ENCODE results near the gene AHI1. TPM values are rescaled to one million over a fixed set of nuclear protein-coding genes. Genes with fewer than 3 reads are reported as not detected.

The AHI1 gene
- total RNA-seq, 3 donors from 2014 or later (not counting 1 experiment from before 2014, with no cell fraction given) = 24.0 to 40.3 (median 32.4) TPM

GRCh38 chr6:135411339-135411738 lies 86.2 kb downstream of the AHI1 start:
- TF ChIP-seq, protein P1, sequence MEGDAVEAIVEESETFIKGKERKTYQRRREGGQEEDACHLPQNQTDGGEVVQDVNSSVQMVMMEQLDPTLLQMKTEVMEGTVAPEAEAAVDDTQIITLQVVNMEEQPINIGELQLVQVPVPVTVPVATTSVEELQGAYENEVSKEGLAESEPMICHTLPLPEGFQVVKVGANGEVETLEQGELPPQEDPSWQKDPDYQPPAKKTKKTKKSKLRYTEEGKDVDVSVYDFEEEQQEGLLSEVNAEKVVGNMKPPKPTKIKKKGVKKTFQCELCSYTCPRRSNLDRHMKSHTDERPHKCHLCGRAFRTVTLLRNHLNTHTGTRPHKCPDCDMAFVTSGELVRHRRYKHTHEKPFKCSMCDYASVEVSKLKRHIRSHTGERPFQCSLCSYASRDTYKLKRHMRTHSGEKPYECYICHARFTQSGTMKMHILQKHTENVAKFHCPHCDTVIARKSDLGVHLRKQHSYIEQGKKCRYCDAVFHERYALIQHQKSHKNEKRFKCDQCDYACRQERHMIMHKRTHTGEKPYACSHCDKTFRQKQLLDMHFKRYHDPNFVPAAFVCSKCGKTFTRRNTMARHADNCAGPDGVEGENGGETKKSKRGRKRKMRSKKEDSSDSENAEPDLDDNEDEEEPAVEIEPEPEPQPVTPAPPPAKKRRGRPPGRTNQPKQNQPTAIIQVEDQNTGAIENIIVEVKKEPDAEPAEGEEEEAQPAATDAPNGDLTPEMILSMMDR (IDR thresholded peaks at IDR 0.05) = no peak
- no peak overlapping the region for H3K4me3 Mint-ChIP-seq
- H3K27ac Mint-ChIP-seq = no peak overlapping the region
- H3K36me3 Mint-ChIP-seq = peaks cover 7% of the 10 kb centered on the region
- no peak overlapping the region for H3K27ac ChIP-seq (ENCODE audit: low read length)
- no peaks in the 10 kb centered on the region for H3K9me3 Mint-ChIP-seq
- WGBS (ENCODE audit: insufficient coverage) = 80% methylated on average over 2 of the region's 2 CpGs
- no peaks in the 10 kb centered on the region for H3K4me1 Mint-ChIP-seq
- no peaks in the 10 kb centered on the region for H3K27me3 Mint-ChIP-seq (ENCODE audit: low read depth in 2 of 2)
- intact Hi-C loops (cut with micrococcal nuclease) = no loop called here
- H3K4me1 ChIP-seq (ENCODE audit: control insufficient read depth, insufficient read depth, low read length) = no peaks in the 10 kb centered on the region
- H3K9me3 ChIP-seq (ENCODE audit: control insufficient read depth, insufficient read depth, low read length) = no peaks in the 10 kb centered on the region
- no peak overlapping the region for H3K4me3 ChIP-seq (ENCODE audit: low read length)
- DNase-seq (no peak), ATAC-seq (no peak)
- H3K27me3 ChIP-seq (ENCODE audit: control insufficient read depth, insufficient read depth, low read length) = no peaks in the 10 kb centered on the region
- H3K36me3 ChIP-seq (ENCODE audit: control insufficient read depth, insufficient read depth, low read length) = no peaks in the 10 kb centered on the region

- WGBS (ENCODE audit: insufficient coverage) = 100% methylated on average over 2 of the region's 2 CpGs
- H3K4me3 Mint-ChIP-seq = no peak overlapping the region
- Histone ChIP-seq H3K27me3 (ENCODE audit: control insufficient read depth, insufficient read depth, low read length) (no peaks in the 10 kb centered on the region), H3K4me1 (ENCODE audit: control insufficient read depth, insufficient read depth, low read length) (no peaks in the 10 kb centered on the region), H3K36me3 (ENCODE audit: control insufficient read depth, insufficient read depth, low read length) (no peaks in the 10 kb centered on the region), H3K27ac (ENCODE audit: low read length) (no peak overlapping the region), H3K9me3 (ENCODE audit: control insufficient read depth, insufficient read depth, low read length) (no peaks in the 10 kb centered on the region), H3K4me3 (ENCODE audit: low read length) (no peak overlapping the region)
- no peaks in the 10 kb centered on the region for H3K4me1 Mint-ChIP-seq
- no peaks in the 10 kb centered on the region for H3K27me3 Mint-ChIP-seq (ENCODE audit: low read depth in 2 of 2)
- ATAC-seq (no peak), DNase-seq (no peak)
- no peak overlapping the region for H3K27ac Mint-ChIP-seq
- TF ChIP-seq, protein P1 (IDR thresholded peaks at IDR 0.05) = no peak
- H3K36me3 Mint-ChIP-seq = peaks cover 7% of the 10 kb centered on the region
- H3K9me3 Mint-ChIP-seq = no peaks in the 10 kb centered on the region
- intact Hi-C loops (cut with micrococcal nuclease) = no loop called here
Observed at GRCh38 chr6:135410856-135411255, 86.7 kb downstream of the AHI1 start.

GRCh38 chr6:135403584-135403983 lies 94.0 kb downstream of the AHI1 start:
- Histone ChIP-seq H3K36me3 (ENCODE audit: control insufficient read depth, insufficient read depth, low read length) (no peaks in the 10 kb centered on the region), H3K9me3 (ENCODE audit: control insufficient read depth, insufficient read depth, low read length) (no peaks in the 10 kb centered on the region), H3K27ac (ENCODE audit: low read length) (no peak overlapping the region), H3K27me3 (ENCODE audit: control insufficient read depth, insufficient read depth, low read length) (no peaks in the 10 kb centered on the region), H3K4me3 (ENCODE audit: low read length) (no peak overlapping the region), H3K4me1 (ENCODE audit: control insufficient read depth, insufficient read depth, low read length) (no peaks in the 10 kb centered on the region)
- no peak overlapping the region for H3K4me3 Mint-ChIP-seq
- H3K27me3 Mint-ChIP-seq (ENCODE audit: low read depth in 2 of 2) = no peaks in the 10 kb centered on the region
- no peak for DNase-seq
- H3K36me3 Mint-ChIP-seq = no peaks in the 10 kb centered on the region
- 70% methylated on average over 2 of the region's 3 CpGs for WGBS (ENCODE audit: insufficient coverage)
- TF ChIP-seq, protein P1 (IDR thresholded peaks at IDR 0.05) = no peak
- ATAC-seq = no peak
- no peaks in the 10 kb centered on the region for H3K4me1 Mint-ChIP-seq
- intact Hi-C loops (cut with micrococcal nuclease) = no loop called here
- H3K9me3 Mint-ChIP-seq = no peaks in the 10 kb centered on the region
- H3K27ac Mint-ChIP-seq = no peak overlapping the region

DNA sequence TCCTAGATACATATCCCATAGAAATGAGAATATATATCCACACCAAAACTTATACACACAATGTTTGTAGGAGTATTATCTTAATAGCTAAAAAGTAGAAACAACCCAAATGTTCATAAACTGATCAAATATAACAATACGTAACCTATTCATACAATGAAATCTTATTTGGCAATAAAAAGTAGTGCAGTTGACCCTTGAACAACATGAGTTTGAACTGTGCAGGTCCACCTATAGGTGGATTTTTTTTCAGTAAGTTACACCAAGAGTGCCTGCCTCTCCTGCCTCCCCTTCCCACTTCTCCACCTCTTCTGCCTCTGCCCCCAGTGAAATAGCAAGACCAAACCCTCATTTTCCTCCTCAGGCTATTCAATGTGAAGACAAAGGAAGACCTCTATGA lies 95.2 kb downstream of the AHI1 start:
- Histone ChIP-seq H3K4me1 (ENCODE audit: control insufficient read depth, insufficient read depth, low read length) (no peaks in the 10 kb centered on the region), H3K36me3 (ENCODE audit: control insufficient read depth, insufficient read depth, low read length) (no peaks in the 10 kb centered on the region), H3K4me3 (ENCODE audit: low read length) (no peak overlapping the region), H3K27ac (ENCODE audit: low read length) (no peak overlapping the region), H3K27me3 (ENCODE audit: control insufficient read depth, insufficient read depth, low read length) (no peaks in the 10 kb centered on the region), H3K9me3 (ENCODE audit: control insufficient read depth, insufficient read depth, low read length) (no peaks in the 10 kb centered on the region)
- H3K4me3 Mint-ChIP-seq = no peak overlapping the region
- no peak for DNase-seq
- WGBS (ENCODE audit: insufficient coverage) = no CpG with 5 or more reads among the region's 1 CpG
- H3K36me3 Mint-ChIP-seq = no peaks in the 10 kb centered on the region
- no peaks in the 10 kb centered on the region for H3K27me3 Mint-ChIP-seq (ENCODE audit: low read depth in 2 of 2)
- intact Hi-C loops (cut with micrococcal nuclease) = no loop called here
- TF ChIP-seq, protein P1 (IDR thresholded peaks at IDR 0.05) = no peak
- no peak for ATAC-seq
- H3K27ac Mint-ChIP-seq = no peak overlapping the region
- H3K9me3 Mint-ChIP-seq = no peaks in the 10 kb centered on the region
- no peaks in the 10 kb centered on the region for H3K4me1 Mint-ChIP-seq
